Measurements from ENCODE around the gene THSD4. TPM values are rescaled to one million over a fixed set of nuclear protein-coding genes. Genes with fewer than 3 reads are reported as not detected.

THSD4 gene
- total RNA-seq, 3 donors from 2014 or later, result 18.3 to 46.2 (median 27.1) TPM

GRCh38 chr15:71294251-71294910 lies 179.1 kb downstream of the THSD4 start:
- Histone ChIP-seq H3K36me3 (ENCODE audit: low read depth) (no peaks in the 10 kb centered on the region), H3K4me3 (no peak overlapping the region), H3K4me1 (ENCODE audit: low read depth) (peaks cover 20% of the 10 kb centered on the region), H3K9me3 (no peaks in the 10 kb centered on the region)
- ATAC-seq, result no peak
- intact Hi-C loops (cut with DNase I, micrococcal nuclease), result no loop called here
- no peak for DNase-seq
- TF ChIP-seq CTCF (IDR thresholded peaks at IDR 0.05), result no peak

- Histone ChIP-seq H3K4me1 (ENCODE audit: low read depth) (peaks cover 20% of the 10 kb centered on the region), H3K36me3 (ENCODE audit: low read depth) (no peaks in the 10 kb centered on the region), H3K4me3 (no peak overlapping the region), H3K9me3 (no peaks in the 10 kb centered on the region)
- peak; percentile 78 to 88 (median 82) for DNase-seq
- intact Hi-C loops (cut with DNase I, micrococcal nuclease), result no loop called here
- peak; percentile 81 for ATAC-seq
- TF ChIP-seq CTCF (IDR thresholded peaks at IDR 0.05), result no peak
These were observed 179.8 kb downstream of the THSD4 start for GRCh38 chr15:71294911-71295602.

- no peak overlapping the region for H3K4me3 ChIP-seq
- intact Hi-C loops (cut with DNase I, micrococcal nuclease), result no loop called here
- ATAC-seq (peak; percentile 5), DNase-seq (no peak)
- no peaks in the 10 kb centered on the region for H3K36me3 ChIP-seq (ENCODE audit: low read depth)
- H3K4me1 ChIP-seq (ENCODE audit: low read depth), result peaks cover 20% of the 10 kb centered on the region
- no peak for TF ChIP-seq CTCF (IDR thresholded peaks at IDR 0.05)
- H3K9me3 ChIP-seq, result no peaks in the 10 kb centered on the region
These were observed 180.5 kb downstream of the THSD4 start for GRCh38 chr15:71295603-71296314.

GRCh38 chr15:71296315-71296679 lies 181.0 kb downstream of the THSD4 start:
- Histone ChIP-seq H3K36me3 (ENCODE audit: low read depth) (no peaks in the 10 kb centered on the region), H3K4me3 (no peak overlapping the region), H3K9me3 (no peaks in the 10 kb centered on the region), H3K4me1 (ENCODE audit: low read depth) (peaks cover 20% of the 10 kb centered on the region)
- intact Hi-C loops (cut with DNase I, micrococcal nuclease), result no loop called here
- DNase-seq (peak; percentile 67 to 72 (median 70)), ATAC-seq (peak; percentile 81)
- TF ChIP-seq CTCF (IDR thresholded peaks at IDR 0.05), result no peak

GRCh38 chr15:71301958-71302621 lies 186.8 kb downstream of the THSD4 start:
- DNase-seq, result no peak
- ATAC-seq, result no peak
- intact Hi-C loops (cut with DNase I, micrococcal nuclease), result no loop called here
- no peaks in the 10 kb centered on the region for H3K36me3 ChIP-seq (ENCODE audit: low read depth)
- H3K4me3 ChIP-seq, result no peak overlapping the region
- no peak for TF ChIP-seq CTCF (IDR thresholded peaks at IDR 0.05)
- no peaks in the 10 kb centered on the region for H3K4me1 ChIP-seq (ENCODE audit: low read depth)
- H3K9me3 ChIP-seq, result no peaks in the 10 kb centered on the region

Data from mucosa of descending colon (tissue), 3 donors.